Heart left ventricle (tissue), 16 donors: Measurements from ENCODE around the gene PARD3B. TPM values are rescaled to one million over a fixed set of nuclear protein-coding genes. Genes with fewer than 3 reads are reported as not detected.

Source experiments
- ATAC-seq, 4 donors: fragments of 200-7000 bp; cut with Tn5 transposase; one replicate each; pipeline ENCODE4 v1.9.1; 2020 to 2022; ENCODE audit warnings: moderate library complexity in 4 of 4, mild to moderate bottlenecking in 3 of 4, moderate number of reproducible peaks in 1 of 4
- DNase-seq, 5 donors: peaks; one replicate each; pipeline ENCODE4 v3.0.0-alpha.2; 2020
- H3K27ac ChIP-seq, 12 donors: fragments of 200-600 bp; sonication (generic) in 4 of 12; one replicate each; pipeline versions ENCODE4 v1.5.0 to v1.8.0; 2016 to 2022; ENCODE audit warnings: mild to moderate bottlenecking in 2 of 12
- H3K27me3 ChIP-seq, 9 donors: fragments of 200-600 bp; sonication (generic) in 2 of 9; one replicate each; pipeline versions ENCODE4 v1.5.1 to v1.8.0; 2016 to 2022; ENCODE audit warnings: mild to moderate bottlenecking in 3 of 9
- H3K36me3 ChIP-seq, 9 donors: fragments of 200-600 bp; sonication (generic) in 2 of 9; one replicate each; pipeline versions ENCODE4 v1.5.0 to v1.8.0; 2018 to 2022; ENCODE audit warnings: mild to moderate bottlenecking in 2 of 9
- H3K4me1 ChIP-seq, 12 donors: fragments of 200-600 bp; sonication (generic) in 4 of 12; one replicate each; pipeline versions ENCODE4 v1.5.0 to v1.8.0; 2016 to 2022; ENCODE audit warnings: mild to moderate bottlenecking in 3 of 12
- H3K4me3 ChIP-seq, 12 donors: fragments of 200-600 bp; sonication (generic) in 4 of 12; one replicate each; pipeline versions ENCODE4 v1.5.0 to v1.8.0; 2017 to 2022; ENCODE audit warnings: mild to moderate bottlenecking in 9 of 12, moderate library complexity in 4 of 12
- H3K9me3 ChIP-seq, 12 donors: fragments of 200-600 bp; sonication (generic) in 4 of 12; one replicate each; pipeline versions ENCODE4 v1.5.0 to v1.8.0; 2016 to 2022; ENCODE audit warnings: mild to moderate bottlenecking in 1 of 12
- POLR2A ChIP-seq, 2 donors: fragments of 450-650 bp; IDR thresholded peaks; one replicate each; pipeline ENCODE4 v1.6.1; 2017; ENCODE audit warnings: antibody characterized with exemption in 2 of 2, mild to moderate bottlenecking in 2 of 2, moderate library complexity in 2 of 2
- WGBS, 4 donors: extraction: QIAGEN DNeasy Blood & Tissue Kit in 2 of 4; methylation state at CpG; one replicate each; pipeline versions ENCODE4 v1.1.5 to v1.1.7; 2013 to 2018; 5-methylcytosine and 5-hydroxymethylcytosine counted together
- intact Hi-C, 10 donors: fragments of 100-400 bp; cut with DNase I; formaldehyde crosslinking; loops; one replicate each; pipeline versions ENCODE4 v1.11.1 to v1.14.2; 2022
- polyA plus RNA-seq, 2 donors: library from polyadenylated mRNA; stranded (reverse); fragments of 200-250 nt; gene quantifications; one replicate each; pipeline ENCODE4 v1.2.3, GENCODE V29; 2013
- total RNA-seq, 9 donors: library from RNA; depleted of rRNA in 2 of 9; stranded (reverse); fragments of >200 nt in 2 of 9; fragmentation: NEBNext Ultra II Directional in 3 of 9; extraction: Animal tissue kit (Norgen Biotek cat#: 25700) in 3 of 9; gene quantifications; one replicate each; pipeline versions ENCODE4 v1.1.0 to v1.2.4, GENCODE V29; 2016 to 2023
- TF ChIP-seq, protein P1 (sequence below), 12 donors: fragments of 200-600 bp; sonication (generic) in 4 of 12; IDR thresholded peaks; one replicate each; pipeline versions ENCODE4 v1.5.0 to v1.8.0; 2018 to 2022; ENCODE audit warnings: antibody characterized with exemption in 12 of 12, mild to moderate bottlenecking in 5 of 12
- donor health status: ischemic (EF 13 %, LVEDD 7.1; RV severe dilation, severe dysfunction).
- donor health status: healthy with polysubstance abuse.
- donor health status: DM: no; HTN: yes; CAD: no.
- donor health status: DM: no; HTN: no; CAD: no.
- donor health status: ischemic (EF 25% LVEDD 6.9; RV normal size, moderate dysfunction).
- donor health status: ischemic (EF 25% LVEDD 5.7; RV mildly dilated, moderate dysfunction).
- donor health status: healthy.
- donor health status: DM: yes; HTN: yes; CAD: no.
- donor health status: ischemic (EF 35%, LVEDD 5.7; RV mildly dilated, moderate dysfunction).
- donor health status: nonischemic (EF 11% LVEDD 7.7; RV severe dilation, severe dysfunction).
- donor health status: DM: yes; HTN: yes; CAD: no.
- donor health status: PGD.
- donor health status: ischemic (EF 29% LVEDD 5.4; RV normal size, mild dysfunction).
- donor health status: nonischemic (EF 23%, LVEDD 6.1; RV moderate dilation, normal function).

The PARD3B gene
- total and polyA plus RNA-seq, 11 donors = 0.71 to 15.1 (median 6.2) TPM

DNA sequence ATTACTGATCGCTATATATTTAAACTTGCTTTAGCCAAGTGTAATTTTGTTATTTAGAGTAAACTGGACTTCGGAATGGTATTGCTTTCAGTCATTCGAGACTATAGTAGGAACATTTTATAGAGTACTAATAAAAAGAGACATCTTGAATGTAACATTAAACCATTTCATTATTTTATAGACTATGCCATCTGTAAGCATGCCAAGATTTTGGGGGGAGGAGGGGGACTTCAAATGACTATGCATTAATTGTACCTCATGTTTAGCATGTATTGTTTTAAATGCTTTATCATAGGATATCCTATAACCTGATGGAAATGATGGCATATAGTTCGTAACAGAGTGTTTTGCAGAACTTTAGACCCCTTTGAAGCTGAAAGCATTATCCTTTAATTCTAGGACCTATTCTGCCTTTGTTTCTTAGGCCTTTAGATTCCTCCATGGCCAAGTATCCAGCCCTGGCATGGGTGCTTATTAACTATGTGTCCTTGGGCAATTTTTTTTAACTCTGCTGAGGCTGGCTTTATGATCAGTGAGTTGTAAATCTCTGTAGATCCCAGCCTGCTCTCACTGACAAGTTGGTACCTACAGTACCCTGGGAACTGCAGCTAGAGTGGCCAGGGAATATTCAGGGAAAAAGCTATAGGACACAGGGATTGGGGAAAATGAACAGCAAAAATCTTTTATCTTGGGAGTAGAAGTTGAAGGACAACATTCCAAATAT is 93.4 kb downstream of the PARD3B start:
- H3K4me3 ChIP-seq = no peak overlapping the region
- TF ChIP-seq, protein P1, sequence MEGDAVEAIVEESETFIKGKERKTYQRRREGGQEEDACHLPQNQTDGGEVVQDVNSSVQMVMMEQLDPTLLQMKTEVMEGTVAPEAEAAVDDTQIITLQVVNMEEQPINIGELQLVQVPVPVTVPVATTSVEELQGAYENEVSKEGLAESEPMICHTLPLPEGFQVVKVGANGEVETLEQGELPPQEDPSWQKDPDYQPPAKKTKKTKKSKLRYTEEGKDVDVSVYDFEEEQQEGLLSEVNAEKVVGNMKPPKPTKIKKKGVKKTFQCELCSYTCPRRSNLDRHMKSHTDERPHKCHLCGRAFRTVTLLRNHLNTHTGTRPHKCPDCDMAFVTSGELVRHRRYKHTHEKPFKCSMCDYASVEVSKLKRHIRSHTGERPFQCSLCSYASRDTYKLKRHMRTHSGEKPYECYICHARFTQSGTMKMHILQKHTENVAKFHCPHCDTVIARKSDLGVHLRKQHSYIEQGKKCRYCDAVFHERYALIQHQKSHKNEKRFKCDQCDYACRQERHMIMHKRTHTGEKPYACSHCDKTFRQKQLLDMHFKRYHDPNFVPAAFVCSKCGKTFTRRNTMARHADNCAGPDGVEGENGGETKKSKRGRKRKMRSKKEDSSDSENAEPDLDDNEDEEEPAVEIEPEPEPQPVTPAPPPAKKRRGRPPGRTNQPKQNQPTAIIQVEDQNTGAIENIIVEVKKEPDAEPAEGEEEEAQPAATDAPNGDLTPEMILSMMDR (IDR thresholded peaks at IDR 0.05) = no peak
- no peak for TF ChIP-seq POLR2A (IDR thresholded peaks at IDR 0.05)
- WGBS, 4 donors = 96 to 98% (median 97%) methylated on average over 4 of the region's 4 CpGs
- no peaks in the 10 kb centered on the region for H3K27me3 ChIP-seq
- intact Hi-C loops = no loop called here
- DNase-seq = no peak
- H3K36me3 ChIP-seq = no peaks in the 10 kb centered on the region
- no peaks in the 10 kb centered on the region for H3K9me3 ChIP-seq
- no peaks in the 10 kb centered on the region for H3K4me1 ChIP-seq
- H3K27ac ChIP-seq = no peak overlapping the region
- ATAC-seq = no peak

DNA sequence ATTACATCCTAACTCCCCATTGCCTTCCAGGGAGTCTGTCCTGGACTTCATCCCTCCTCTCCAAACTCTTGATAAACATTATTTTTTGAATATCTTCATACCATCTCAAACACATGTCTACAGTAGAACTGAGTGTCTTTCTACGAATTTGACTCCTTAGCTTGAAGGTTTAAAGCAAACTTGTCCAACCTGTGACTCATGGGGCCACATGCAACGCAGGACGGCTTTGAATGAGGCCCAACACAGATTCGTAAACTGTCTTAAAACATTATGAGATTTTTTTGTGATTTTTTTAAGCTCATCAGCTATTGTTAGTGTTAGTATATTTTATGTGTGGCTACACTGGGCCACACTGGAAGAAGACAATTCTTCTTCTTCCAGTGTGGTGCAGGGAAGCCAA is 98.1 kb downstream of the PARD3B start:
- ATAC-seq (no peak), DNase-seq (no peak)
- Histone ChIP-seq H3K4me1 (peaks cover 0 to 4% (median 0%) of the 10 kb centered on the region in 12 donors), H3K27ac (no peak overlapping the region), H3K36me3 (no peaks in the 10 kb centered on the region), H3K9me3 (no peaks in the 10 kb centered on the region), H3K27me3 (no peaks in the 10 kb centered on the region), H3K4me3 (no peak overlapping the region)
- WGBS, 4 donors = 92 to 96% (median 96%) methylated on average over 4 of the region's 4 CpGs
- intact Hi-C loops = no loop called here
- TF ChIP-seq, protein P1 (IDR thresholded peaks at IDR 0.05) = no peak
- TF ChIP-seq POLR2A (IDR thresholded peaks at IDR 0.05) = no peak

DNA sequence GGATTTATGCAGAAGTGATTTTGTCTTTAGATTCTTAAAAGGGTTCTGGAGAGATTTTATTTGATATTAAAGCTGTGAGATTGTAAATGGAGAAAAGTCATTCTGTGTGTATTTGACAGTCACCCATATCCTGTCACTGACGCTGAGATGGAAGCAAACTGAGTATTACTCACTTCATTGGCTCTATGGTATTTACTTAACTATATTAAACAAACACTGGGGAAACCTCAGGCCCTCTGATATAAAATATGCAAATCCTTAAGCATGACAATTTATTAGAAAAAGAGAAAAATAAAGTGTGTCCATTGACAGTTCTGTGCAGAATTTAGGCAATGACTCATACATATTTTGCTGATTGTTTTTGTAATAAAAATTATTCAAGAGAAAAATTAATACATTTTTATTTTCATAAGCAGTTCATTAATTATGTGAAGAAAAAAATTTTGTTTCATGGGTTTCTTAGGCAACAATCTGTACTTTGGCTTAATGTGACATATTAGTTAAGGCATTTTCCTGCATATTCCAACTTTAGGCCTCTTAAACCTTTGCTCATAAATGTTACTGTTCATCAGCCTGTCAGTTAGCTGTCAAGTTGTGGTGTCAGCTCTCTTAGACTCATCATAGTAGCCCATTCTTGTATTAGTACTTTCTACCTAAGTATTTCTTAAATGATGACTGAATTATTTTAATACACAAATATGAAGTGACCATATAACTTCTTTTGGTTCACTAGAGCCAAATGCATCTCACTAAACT is 99.9 kb downstream of the PARD3B start:
- TF ChIP-seq, protein P1 (IDR thresholded peaks at IDR 0.05) = no peak
- TF ChIP-seq POLR2A (IDR thresholded peaks at IDR 0.05) = no peak
- ATAC-seq (no peak), DNase-seq (no peak)
- H3K36me3 ChIP-seq = no peaks in the 10 kb centered on the region
- no peak overlapping the region for H3K4me3 ChIP-seq
- no peaks in the 10 kb centered on the region for H3K27me3 ChIP-seq
- H3K4me1 ChIP-seq = peaks cover 0 to 4% (median 0%) of the 10 kb centered on the region in 12 donors
- intact Hi-C loops = no loop called here
- H3K27ac ChIP-seq = no peak overlapping the region
- H3K9me3 ChIP-seq = no peaks in the 10 kb centered on the region
- 46 to 84% (median 55%) methylated on average over 1 of the region's 1 CpG for WGBS, 4 donors

DNA sequence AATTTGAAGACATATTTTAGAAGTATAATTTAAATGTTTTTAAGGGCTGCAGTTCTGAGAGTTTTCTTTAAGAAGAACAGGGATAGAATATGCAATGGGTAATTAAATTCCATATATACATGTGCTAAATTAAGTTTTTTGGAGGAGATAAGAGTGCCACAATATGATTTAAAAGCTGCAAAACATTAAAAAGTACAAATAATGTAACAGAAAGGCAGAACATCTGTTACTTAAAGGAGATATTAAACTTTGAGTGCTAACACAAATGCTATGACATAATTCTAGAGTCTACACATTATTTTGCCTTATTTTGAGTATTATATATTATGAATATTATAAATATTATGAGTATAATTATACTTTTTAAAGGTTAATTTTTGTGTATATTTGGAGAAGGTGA is 102.4 kb downstream of the PARD3B start:
- Histone ChIP-seq H3K36me3 (no peaks in the 10 kb centered on the region), H3K27me3 (no peaks in the 10 kb centered on the region), H3K27ac (no peak overlapping the region), H3K4me1 (peaks cover 0 to 4% (median 0%) of the 10 kb centered on the region in 12 donors), H3K4me3 (no peak overlapping the region), H3K9me3 (peaks cover 0 to 7% (median 0%) of the 10 kb centered on the region in 12 donors)
- no peak for DNase-seq
- TF ChIP-seq POLR2A (IDR thresholded peaks at IDR 0.05) = no peak
- TF ChIP-seq, protein P1 (IDR thresholded peaks at IDR 0.05) = no peak
- ATAC-seq = no peak
- intact Hi-C loops = no loop called here
